Thyroid gland (tissue), 4 donors: ENCODE measurements around the gene COX11.

Source experiments
- POLR2A ChIP-seq, 2 donors: fragments of 450-650 bp; IDR thresholded peaks; one replicate each; pipeline ENCODE4 v1.6.1; 2017; ENCODE audit warnings: antibody characterized with exemption in 2 of 2, mild to moderate bottlenecking in 2 of 2, moderate library complexity in 1 of 2
- TF ChIP-seq, protein P1 (sequence below), 6 experiments: fragments of 200-600 bp in 3 of 6; fragments of 450-650 bp in 3 of 6; sonication (generic) in 3 of 6; IDR thresholded peaks; one replicate each; pipeline ENCODE4 v1.5.1; 2016 to 2019; ENCODE audit warnings: antibody characterized with exemption in 6 of 6, mild to moderate bottlenecking in 2 of 6, inconsistent platforms in 1 of 6, moderate library complexity in 1 of 6

GRCh38 chr17:54968262-54968987, at the start of gene COX11, which contains the start of gene STXBP4:
- TF ChIP-seq, protein P1, sequence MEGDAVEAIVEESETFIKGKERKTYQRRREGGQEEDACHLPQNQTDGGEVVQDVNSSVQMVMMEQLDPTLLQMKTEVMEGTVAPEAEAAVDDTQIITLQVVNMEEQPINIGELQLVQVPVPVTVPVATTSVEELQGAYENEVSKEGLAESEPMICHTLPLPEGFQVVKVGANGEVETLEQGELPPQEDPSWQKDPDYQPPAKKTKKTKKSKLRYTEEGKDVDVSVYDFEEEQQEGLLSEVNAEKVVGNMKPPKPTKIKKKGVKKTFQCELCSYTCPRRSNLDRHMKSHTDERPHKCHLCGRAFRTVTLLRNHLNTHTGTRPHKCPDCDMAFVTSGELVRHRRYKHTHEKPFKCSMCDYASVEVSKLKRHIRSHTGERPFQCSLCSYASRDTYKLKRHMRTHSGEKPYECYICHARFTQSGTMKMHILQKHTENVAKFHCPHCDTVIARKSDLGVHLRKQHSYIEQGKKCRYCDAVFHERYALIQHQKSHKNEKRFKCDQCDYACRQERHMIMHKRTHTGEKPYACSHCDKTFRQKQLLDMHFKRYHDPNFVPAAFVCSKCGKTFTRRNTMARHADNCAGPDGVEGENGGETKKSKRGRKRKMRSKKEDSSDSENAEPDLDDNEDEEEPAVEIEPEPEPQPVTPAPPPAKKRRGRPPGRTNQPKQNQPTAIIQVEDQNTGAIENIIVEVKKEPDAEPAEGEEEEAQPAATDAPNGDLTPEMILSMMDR (IDR thresholded peaks at IDR 0.05) = peak in 3 of 6 experiments; percentile 16 to 34 (median 26)
- peak in 1 of 2 donors; percentile 91 for TF ChIP-seq POLR2A (IDR thresholded peaks at IDR 0.05)
